Measurements from ENCODE around the gene GAS7.
A peak's percentile ranks its signal among the peaks of the same experiment; 100 is the strongest.

Gene GAS7

GRCh38 chr17:10067446-10068143, 130.8 kb downstream of the GAS7 start:
- no peak for DNase-seq (ENCODE audit: low read depth)
- H3K4me3 ChIP-seq (ENCODE audit: low read depth, low read length): no peak overlapping the region
- no peak for TF ChIP-seq CTCF (IDR thresholded peaks at IDR 0.05; ENCODE audit: insufficient read depth, low read depth, low read length, missing control alignments)

GRCh38 chr17:10064536-10064935, 133.9 kb downstream of the GAS7 start:
- DNase-seq (ENCODE audit: low read depth): no peak
- TF ChIP-seq CTCF (IDR thresholded peaks at IDR 0.05; ENCODE audit: insufficient read depth, low read depth, low read length, missing control alignments): no peak
- H3K4me3 ChIP-seq (ENCODE audit: low read depth, low read length): no peak overlapping the region

GRCh38 chr17:10063730-10064241, 134.6 kb downstream of the GAS7 start:
- DNase-seq (ENCODE audit: low read depth): peak; percentile 67
- H3K4me3 ChIP-seq (ENCODE audit: low read depth, low read length): no peak overlapping the region
- no peak for TF ChIP-seq CTCF (IDR thresholded peaks at IDR 0.05; ENCODE audit: insufficient read depth, low read depth, low read length, missing control alignments)

GRCh38 chr17:10062691-10063385, 135.6 kb downstream of the GAS7 start:
- peak; percentile 49 for DNase-seq (ENCODE audit: low read depth)
- TF ChIP-seq CTCF (IDR thresholded peaks at IDR 0.05; ENCODE audit: insufficient read depth, low read depth, low read length, missing control alignments): no peak
- no peak overlapping the region for H3K4me3 ChIP-seq (ENCODE audit: low read depth, low read length)

- DNase-seq (ENCODE audit: low read depth): no peak
- TF ChIP-seq CTCF (IDR thresholded peaks at IDR 0.05; ENCODE audit: insufficient read depth, low read depth, low read length, missing control alignments): no peak
- H3K4me3 ChIP-seq (ENCODE audit: low read depth, low read length): no peak overlapping the region
Measured at GRCh38 chr17:10061111-10061845, 137.1 kb downstream of the GAS7 start.

- no peak for TF ChIP-seq CTCF (IDR thresholded peaks at IDR 0.05; ENCODE audit: insufficient read depth, low read depth, low read length, missing control alignments)
- no peak for DNase-seq (ENCODE audit: low read depth)
- H3K4me3 ChIP-seq (ENCODE audit: low read depth, low read length): no peak overlapping the region
Measured at GRCh38 chr17:10060526-10060925, 137.9 kb downstream of the GAS7 start.

Measured in GM12865 (cell line).